Stimulated activated CD8-positive, alpha-beta memory T cell treated with anti-CD3 and anti-CD28 coated beads, Interleukin-15, amount 100 ng/mL, for 1 hour (primary cell): ENCODE measurements around the gene PDIK1L.

ENCODE experiments used
- DNase-seq: peaks from one replicate; pipeline ENCODE4 v3.0.0-alpha.2; 2020; ENCODE audit warnings: low read depth

Gene PDIK1L

DNA sequence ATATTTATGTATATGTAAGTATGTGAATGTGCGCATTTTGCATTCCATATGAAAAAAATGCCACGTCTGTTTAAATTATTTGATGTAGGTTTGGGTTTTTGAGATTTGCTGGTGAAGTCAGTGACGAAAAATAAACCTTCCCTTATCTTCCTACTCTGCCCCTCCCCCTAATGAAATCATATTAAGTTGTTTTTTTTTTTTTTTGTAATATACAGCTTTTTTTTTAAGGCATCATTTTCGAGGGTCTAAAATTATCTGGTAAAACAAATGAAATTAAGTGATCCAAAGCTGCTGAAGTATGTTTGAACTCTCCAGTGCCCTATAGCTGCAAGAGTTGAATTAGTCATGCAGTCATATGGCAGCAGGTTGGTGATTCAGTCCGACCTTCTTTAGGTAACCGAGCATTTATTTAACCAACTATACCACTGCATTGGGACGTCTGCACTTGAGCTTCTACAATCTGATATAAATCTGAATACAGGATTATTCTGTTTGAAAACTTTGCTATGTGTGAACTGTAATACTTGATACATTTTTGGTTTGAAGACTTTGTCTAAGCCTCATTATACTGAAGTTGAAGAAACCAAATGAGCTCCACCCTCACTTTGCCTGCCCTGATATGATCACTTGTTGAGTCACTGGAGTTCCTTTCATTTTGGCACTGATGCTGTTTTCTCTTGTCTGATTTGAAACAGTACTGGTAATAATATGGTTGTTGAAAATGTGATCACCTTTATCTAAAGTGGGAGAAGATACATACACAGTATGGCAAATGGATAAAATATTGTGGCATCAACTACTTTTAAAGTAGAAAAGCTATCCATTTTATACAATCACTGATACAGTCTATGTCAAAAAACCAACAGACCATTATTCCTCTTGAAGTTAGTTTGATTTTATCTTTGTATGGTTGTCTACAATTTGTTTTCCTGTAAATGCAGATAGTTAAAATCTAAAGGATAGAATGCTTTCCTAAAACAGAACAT is 11.7 kb downstream of the PDIK1L start:
- no peak for DNase-seq

DNA sequence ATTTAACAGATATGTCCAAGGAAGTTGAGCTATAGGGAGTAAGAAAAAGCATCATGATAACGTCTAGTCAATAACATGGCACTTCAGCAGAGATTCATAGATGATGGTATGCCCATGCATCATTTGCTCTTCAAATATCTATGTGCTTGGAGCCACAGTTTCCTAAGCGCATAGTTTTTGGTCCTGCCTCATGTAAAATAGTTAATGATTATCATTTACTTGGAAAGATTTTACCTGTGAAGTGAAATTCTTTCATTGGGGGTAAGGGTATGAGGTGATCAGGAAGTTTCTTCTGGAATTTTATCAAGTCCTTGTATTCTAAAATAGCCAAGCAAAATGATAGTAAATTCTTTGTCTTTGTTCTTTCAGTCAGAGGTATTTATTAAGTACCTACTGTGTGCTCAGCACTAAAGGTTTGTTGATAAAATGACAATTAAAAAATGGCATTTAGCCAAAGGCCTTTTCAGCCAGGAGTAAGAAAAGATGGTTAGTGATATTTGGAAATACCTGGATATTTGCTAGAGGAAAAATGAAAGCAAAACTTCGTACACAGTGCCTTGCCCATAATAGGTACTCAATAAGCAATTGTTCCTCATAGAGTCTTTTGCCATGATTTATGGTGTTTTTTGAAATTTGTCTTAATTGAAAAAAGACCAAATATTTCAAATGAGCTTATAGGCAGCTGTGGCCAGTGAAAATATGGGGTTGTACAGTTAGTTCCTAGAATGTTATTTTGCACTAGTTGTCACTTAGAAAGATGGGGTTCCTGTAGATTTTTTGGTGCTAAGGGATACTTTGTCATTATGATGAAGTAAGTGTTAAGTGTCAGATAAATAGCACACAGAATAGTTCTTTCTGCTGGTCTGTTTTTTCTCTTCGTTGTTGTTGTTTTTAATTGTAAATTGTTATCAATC is 13.1 kb downstream of the PDIK1L start:
- DNase-seq = no peak

- DNase-seq = no peak
These were observed 13.8 kb downstream of the PDIK1L start for GRCh38 chr1:26125382-26125781.

DNA sequence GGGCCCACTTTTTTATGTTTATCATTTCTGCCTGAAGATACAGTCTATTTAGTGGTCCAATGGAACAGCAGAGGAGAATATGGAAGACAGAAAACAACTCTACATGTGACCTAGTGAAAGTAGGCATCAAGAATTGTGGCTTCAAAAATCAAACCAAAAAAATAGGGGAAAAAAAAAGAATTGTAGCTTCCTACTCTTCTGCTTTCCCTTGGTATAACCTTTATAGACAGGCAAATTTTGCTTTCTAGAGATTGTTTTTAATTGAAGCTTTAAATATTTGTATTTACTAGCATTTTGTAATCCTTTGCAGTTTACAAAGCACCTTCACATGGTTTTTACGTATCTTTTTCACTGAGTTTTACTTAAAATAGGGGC is 14.3 kb downstream of the PDIK1L start:
- DNase-seq = no peak

DNA sequence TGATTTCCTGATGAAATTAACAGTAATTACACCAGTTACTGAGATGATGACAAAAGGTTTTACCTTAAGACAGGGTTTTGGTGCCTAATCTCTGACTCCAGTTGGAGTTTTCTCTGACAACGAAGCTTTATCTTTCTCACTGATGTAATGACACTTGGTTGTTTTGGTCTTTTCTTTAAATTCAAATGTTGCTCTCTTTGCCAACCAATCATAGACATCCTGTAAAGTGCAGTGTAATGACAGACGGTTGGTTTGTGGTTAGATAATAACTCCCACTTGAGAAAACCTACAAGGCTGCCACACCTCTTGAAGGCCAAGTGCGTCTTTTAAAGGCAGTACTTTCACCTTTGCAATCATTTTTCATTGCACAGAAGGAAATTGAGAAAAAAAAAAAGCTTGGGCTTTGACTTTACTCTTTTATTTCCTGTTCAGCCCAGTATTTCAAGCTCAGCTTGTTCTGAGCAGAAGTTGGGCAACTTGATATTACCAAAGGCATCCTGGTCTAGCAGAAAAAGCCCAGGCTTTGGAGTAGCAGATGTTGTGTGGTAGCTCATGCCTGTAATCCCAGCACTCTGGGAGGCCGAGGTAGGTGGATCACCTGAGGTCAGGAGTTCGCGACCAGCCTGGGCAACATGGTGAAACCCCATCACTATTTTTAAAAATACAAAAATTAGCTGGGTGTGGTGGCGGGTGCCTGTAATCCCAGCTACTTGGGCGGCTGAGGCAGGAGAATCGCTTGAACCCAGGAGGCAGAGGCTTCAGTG is 14.9 kb downstream of the PDIK1L start:
- peak; percentile 18 for DNase-seq

DNA sequence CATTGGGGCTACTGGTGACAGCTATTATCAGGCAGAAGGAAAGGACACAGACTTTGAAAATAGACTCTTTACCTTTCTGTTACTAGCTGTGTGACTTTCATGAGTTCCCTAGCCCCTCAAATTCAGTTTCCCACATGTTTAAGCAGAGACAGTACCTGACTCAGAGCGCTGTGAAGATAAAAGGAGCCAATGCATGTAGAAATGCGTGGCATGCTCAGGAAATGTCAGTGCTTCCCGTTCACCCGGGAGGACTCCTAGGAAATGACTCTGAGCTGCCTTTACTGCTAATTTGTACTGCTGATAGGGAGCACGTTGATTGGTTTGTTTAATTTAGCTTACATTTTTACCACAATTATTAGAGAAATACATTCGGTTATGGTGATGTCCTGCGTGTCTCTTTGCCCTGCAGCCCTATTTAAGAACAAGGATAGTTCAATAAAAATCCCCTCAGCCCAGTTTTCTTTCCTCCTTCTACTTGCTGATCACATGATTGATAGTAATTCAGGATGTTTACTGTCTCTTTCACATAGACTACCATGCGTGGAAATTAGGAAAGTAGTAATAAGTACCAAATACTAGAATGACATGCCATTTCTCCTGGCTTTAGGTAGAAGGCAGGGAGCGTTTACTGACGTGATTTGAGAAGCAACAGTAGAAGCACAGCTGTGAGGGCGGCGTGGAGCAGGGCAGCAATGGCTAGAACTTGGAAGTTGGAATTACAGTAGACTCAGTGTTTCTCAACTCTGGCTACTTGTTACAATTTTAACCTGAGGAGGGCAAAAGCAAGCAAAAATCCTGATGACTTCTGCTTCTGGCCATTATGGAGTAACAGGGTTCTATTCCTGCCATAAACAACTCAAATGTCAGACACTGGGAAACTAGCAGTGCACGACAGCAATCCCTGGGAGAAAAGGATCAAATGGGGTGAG is 15.9 kb downstream of the PDIK1L start:
- DNase-seq = no peak

GRCh38 chr1:26129778-26130177 is 18.2 kb downstream of the PDIK1L start:
- no peak for DNase-seq

DNA sequence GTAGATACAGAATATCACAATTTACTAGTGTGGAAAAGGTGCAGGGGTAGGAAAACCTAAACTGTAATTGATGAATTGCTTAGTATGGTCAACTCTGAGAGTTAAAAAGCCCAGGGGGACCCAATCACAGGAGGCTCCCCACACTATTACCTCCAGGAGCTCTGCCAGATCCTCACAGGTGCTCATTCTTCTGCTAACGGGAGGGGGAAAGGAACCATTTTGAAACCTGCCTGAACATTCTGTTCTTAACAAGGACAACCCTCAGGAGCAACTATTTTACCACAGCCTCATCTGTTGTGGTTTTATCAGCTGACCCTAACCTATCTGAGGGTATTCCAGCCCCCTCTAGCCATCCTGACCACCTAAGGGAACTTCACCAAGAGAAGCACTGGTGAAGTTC is 19.1 kb downstream of the PDIK1L start:
- DNase-seq = no peak

DNA sequence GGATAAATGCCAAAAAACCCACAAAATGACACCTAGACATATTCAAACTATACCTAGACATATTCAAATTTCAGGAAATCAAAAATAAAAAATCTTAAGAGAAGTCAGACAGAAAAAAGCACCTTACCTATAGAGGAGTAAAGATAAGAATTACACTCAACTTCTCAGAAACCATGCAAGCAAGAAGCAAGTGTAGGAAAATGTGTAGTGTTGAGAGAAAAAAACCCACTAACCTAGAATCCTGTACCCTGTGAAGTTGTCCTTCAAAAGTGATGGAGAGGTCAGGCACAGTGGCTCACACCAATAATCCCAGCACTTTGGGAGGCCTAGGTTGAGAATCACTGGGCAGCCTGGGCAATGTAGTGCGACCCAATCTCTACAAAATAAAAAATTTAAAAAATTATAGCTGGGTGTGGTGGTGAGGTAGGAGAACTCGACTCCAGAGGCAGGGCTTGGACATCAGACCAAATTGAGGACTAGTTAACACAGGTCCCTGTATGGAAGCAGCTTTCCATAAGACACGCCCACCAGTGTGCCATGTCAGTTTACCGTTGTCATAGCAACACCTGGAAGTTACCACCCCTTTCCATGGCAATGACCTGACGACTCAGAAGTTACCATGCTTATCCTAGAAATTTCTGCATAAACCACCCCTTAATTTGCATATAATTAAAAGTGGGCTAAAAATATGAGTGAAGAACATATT is 20.7 kb downstream of the PDIK1L start:
- DNase-seq = no peak

GRCh38 chr1:26132834-26133167 is 21.2 kb downstream of the PDIK1L start:
- no peak for DNase-seq

DNA sequence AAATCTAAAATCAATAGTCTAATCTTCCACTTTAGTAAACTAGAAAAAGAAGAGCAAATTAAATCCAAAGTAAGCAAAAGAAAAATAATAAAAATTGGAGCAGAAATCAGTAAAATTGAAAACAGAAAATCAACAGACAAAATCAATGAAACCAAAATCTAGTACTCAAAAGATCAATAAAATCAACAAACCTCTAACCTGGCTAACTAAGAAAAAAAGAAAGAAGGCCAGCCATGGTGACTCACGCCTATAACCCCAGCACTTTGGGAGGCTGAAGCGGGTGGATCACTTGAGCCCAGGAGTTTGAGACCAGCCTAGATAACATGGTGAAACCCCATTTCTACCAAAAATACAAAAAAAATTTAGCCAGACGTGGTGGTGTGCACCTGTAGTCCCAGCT is 22.8 kb downstream of the PDIK1L start:
- no peak for DNase-seq

DNA sequence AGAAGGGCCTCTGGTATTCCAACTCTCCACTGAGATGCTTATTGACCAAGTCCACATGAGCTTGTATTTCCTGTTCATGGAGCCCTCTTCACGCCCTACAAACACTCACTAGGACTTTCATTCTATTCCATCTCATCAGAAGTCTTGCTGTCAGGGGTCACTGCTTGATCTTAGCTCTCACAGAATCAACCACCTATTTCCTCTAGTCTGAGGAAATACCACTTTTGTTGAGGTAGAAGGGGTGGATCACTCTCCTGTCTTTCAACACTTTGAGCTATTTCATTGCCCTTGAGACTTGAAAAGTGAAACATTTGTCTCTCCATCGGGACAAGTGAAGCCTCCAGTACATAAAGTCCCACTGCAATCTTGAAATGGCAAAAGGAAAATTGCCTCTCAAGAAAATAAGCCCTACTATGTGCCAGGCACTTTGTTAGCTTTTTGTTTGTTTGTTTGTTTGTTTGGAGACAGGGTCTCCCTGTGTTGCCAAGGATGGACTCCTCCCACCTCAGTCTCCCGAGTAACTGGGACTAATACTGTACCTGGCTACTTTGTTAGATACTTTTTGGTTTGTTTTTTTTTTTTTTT is 27.4 kb downstream of the PDIK1L start:
- DNase-seq = no peak

DNA sequence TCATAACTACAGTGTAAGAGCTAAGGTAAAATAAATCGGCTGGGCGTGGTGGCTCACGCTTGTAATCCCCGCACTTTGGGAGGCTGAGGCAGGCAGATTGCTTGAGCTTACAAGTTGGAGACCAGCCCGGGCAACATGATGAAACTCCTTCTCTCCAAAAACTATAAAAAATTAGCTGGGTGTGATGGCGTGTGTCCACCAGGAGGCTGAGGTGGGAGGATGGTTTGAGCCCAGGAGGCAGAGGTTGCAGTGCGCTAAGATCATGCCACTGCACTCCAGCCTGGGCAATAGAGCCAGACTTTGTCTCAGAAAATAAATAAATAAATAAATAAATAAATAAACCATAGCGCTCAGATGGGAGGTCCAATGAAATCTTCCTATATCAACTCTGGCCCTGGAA is 30.5 kb downstream of the PDIK1L start:
- DNase-seq = no peak

GRCh38 chr1:26145041-26145959 is 33.7 kb downstream of the PDIK1L start:
- DNase-seq = peak; percentile 53

DNA sequence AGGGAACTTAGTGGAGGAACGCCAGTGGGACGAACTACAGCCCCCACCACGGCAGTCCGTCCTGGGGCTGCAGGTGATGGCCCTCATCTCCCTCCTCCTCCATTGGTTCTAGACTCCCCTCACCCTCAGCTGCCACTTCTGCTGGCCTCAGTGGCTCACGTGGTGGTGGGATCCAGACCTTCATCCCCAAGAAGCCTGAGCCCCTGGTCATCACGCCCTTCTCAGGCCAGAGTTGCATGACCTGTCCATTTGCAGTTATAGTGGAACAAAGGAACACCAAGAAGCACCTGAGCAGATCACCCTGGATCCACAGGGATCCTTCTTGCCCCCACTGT is 34.3 kb downstream of the PDIK1L start:
- no peak for DNase-seq

GRCh38 chr1:26148887-26149286 is 37.3 kb downstream of the PDIK1L start:
- DNase-seq = no peak

- DNase-seq = no peak
These were observed 42.4 kb downstream of the PDIK1L start for GRCh38 chr1:26153966-26154532.

GRCh38 chr1:26154750-26155149 is 43.1 kb downstream of the PDIK1L start:
- DNase-seq = no peak
